ENCODE data around the gene UCHL1.
A peak's percentile ranks its signal among the peaks of the same experiment; 100 is the strongest.

UCHL1 gene

GRCh38 chr4:41241919-41242318 is 14.8 kb upstream of the UCHL1 start:
- TF ChIP-seq CTCF (IDR thresholded peaks at IDR 0.05; ENCODE audit: low read depth, low read length) = no peak
- H3K36me3 ChIP-seq = no peaks in the 10 kb centered on the region
- no peak for DNase-seq
- no peaks in the 10 kb centered on the region for H3K9me3 ChIP-seq (ENCODE audit: severe bottlenecking)
- H3K27me3 ChIP-seq (ENCODE audit: insufficient read depth, low read depth, severe bottlenecking) = no peaks in the 10 kb centered on the region
- no peak overlapping the region for H3K27ac ChIP-seq
- no peak overlapping the region for H3K4me3 ChIP-seq (ENCODE audit: low read depth, low read length)

- TF ChIP-seq CTCF (IDR thresholded peaks at IDR 0.05; ENCODE audit: low read depth, low read length) = no peak
- H3K36me3 ChIP-seq = no peaks in the 10 kb centered on the region
- no peak overlapping the region for H3K27ac ChIP-seq
- H3K4me3 ChIP-seq (ENCODE audit: low read depth, low read length) = no peak overlapping the region
- H3K9me3 ChIP-seq (ENCODE audit: severe bottlenecking) = no peaks in the 10 kb centered on the region
- H3K27me3 ChIP-seq (ENCODE audit: insufficient read depth, low read depth, severe bottlenecking) = no peaks in the 10 kb centered on the region
- DNase-seq = no peak
Measured at GRCh38 chr4:41245983-41246382, 10.7 kb upstream of the UCHL1 start.

GRCh38 chr4:41256131-41256739 is 493 bp upstream of the UCHL1 start:
- TF ChIP-seq CTCF (IDR thresholded peaks at IDR 0.05; ENCODE audit: low read depth, low read length) = no peak
- Histone ChIP-seq H3K9me3 (ENCODE audit: severe bottlenecking) (no peaks in the 10 kb centered on the region), H3K27me3 (ENCODE audit: insufficient read depth, low read depth, severe bottlenecking) (no peaks in the 10 kb centered on the region), H3K27ac (peak overlapping the region; percentile 81), H3K36me3 (peaks cover 38% of the 10 kb centered on the region), H3K4me3 (ENCODE audit: low read depth, low read length) (peak overlapping the region; percentile 69)
- no peak for DNase-seq

GRCh38 chr4:41257257-41257901 is 651 bp downstream of the UCHL1 start:
- no peak for TF ChIP-seq CTCF (IDR thresholded peaks at IDR 0.05; ENCODE audit: low read depth, low read length)
- Histone ChIP-seq H3K9me3 (ENCODE audit: severe bottlenecking) (no peaks in the 10 kb centered on the region), H3K27me3 (ENCODE audit: insufficient read depth, low read depth, severe bottlenecking) (no peaks in the 10 kb centered on the region), H3K27ac (peak overlapping the region; percentile 81), H3K4me3 (ENCODE audit: low read depth, low read length) (peak overlapping the region; percentile 69), H3K36me3 (peaks cover 50% of the 10 kb centered on the region)
- peak; percentile 76 for DNase-seq

GRCh38 chr4:41257906-41258305 is 1.2 kb downstream of the UCHL1 start:
- peaks cover 55% of the 10 kb centered on the region for H3K36me3 ChIP-seq
- H3K9me3 ChIP-seq (ENCODE audit: severe bottlenecking) = no peaks in the 10 kb centered on the region
- no peak for TF ChIP-seq CTCF (IDR thresholded peaks at IDR 0.05; ENCODE audit: low read depth, low read length)

More at GRCh38 chr4:41257906-41258305, 1.2 kb downstream of the UCHL1 start:
- H3K4me3 ChIP-seq (ENCODE audit: low read depth, low read length) = peak overlapping the region; percentile 69
- no peaks in the 10 kb centered on the region for H3K27me3 ChIP-seq (ENCODE audit: insufficient read depth, low read depth, severe bottlenecking)
- no peak for DNase-seq
- H3K27ac ChIP-seq = peak overlapping the region; percentile 81
